GM21367 (cell line): ENCODE results near the gene LPAR5.

Source experiments
- ATAC-seq: cut with Tn5 transposase; IDR thresholded peaks from one replicate; pipeline ENCODE4 v1.9.1; 2021; ENCODE audit not compliant: unreplicated experiment

Gene LPAR5

GRCh38 chr12:6635856-6636531, at the start of gene LPAR5:
LPAR5 (minus strand) TSS chr12:6635959; CDS start chr12:6621248, 14,711 bp downstream.
- peak; percentile 37 for ATAC-seq

- ATAC-seq = no peak
Observed at GRCh38 chr12:6684609-6685008, 48.9 kb upstream of the LPAR5 start.

GRCh38 chr12:6676962-6677361, 41.2 kb upstream of the LPAR5 start:
- no peak for ATAC-seq

- ATAC-seq = no peak
Observed at GRCh38 chr12:6672143-6672542, 36.4 kb upstream of the LPAR5 start.

- no peak for ATAC-seq
Observed at GRCh38 chr12:6667559-6668210, 31.9 kb upstream of the LPAR5 start.

- ATAC-seq = no peak
Observed at GRCh38 chr12:6666211-6666610, 30.5 kb upstream of the LPAR5 start.

GRCh38 chr12:6664902-6665301, 29.1 kb upstream of the LPAR5 start:
- ATAC-seq = no peak

GRCh38 chr12:6662906-6663742, 27.4 kb upstream of the LPAR5 start, which contains the start of gene ING4:
ING4 (minus strand) TSS chr12:6663119; CDS start chr12:6663101, 18 bp downstream.
- peak; percentile 93 for ATAC-seq

GRCh38 chr12:6662602-6662905, 26.8 kb upstream of the LPAR5 start:
- ATAC-seq = peak; percentile 2

- no peak for ATAC-seq
Observed at GRCh38 chr12:6653987-6654386, 18.2 kb upstream of the LPAR5 start.

GRCh38 chr12:6653342-6653741, 17.6 kb upstream of the LPAR5 start:
- no peak for ATAC-seq

- ATAC-seq = no peak
Observed at GRCh38 chr12:6652391-6652790, 16.6 kb upstream of the LPAR5 start.

- ATAC-seq = no peak
Observed at GRCh38 chr12:6650832-6651231, 15.1 kb upstream of the LPAR5 start.

GRCh38 chr12:6647083-6647604, 11.4 kb upstream of the LPAR5 start, which contains the start of gene ACRBP:
ACRBP (minus strand) TSS chr12:6647432; CDS start chr12:6647366, 66 bp downstream.
- no peak for ATAC-seq

GRCh38 chr12:6646276-6647082, 10.7 kb upstream of the LPAR5 start:
- ATAC-seq = no peak

- no peak for ATAC-seq
Observed at GRCh38 chr12:6644903-6645302, 9.1 kb upstream of the LPAR5 start.

- no peak for ATAC-seq
Observed at GRCh38 chr12:6644257-6644596, 8.5 kb upstream of the LPAR5 start.

GRCh38 chr12:6643569-6644256, 8.0 kb upstream of the LPAR5 start:
- no peak for ATAC-seq

GRCh38 chr12:6641131-6641530, 5.4 kb upstream of the LPAR5 start:
- no peak for ATAC-seq

- ATAC-seq = no peak
Observed at GRCh38 chr12:6640497-6640896, 4.7 kb upstream of the LPAR5 start.
